NCI-H2081 (cell line): ENCODE measurements around the gene FNDC3B.

Source experiments
- DNase-seq, 2 experiments: peaks; one replicate each; lab custom pipeline; 2025; lab: John Stamatoyannopoulos, UW

The FNDC3B gene

GRCh38 chr3:172396400-172396799 is 357.0 kb downstream of the FNDC3B start:
- DNase-seq = no peak

GRCh38 chr3:172397716-172398405 is 358.5 kb downstream of the FNDC3B start:
- DNase-seq = no peak

- no peak for DNase-seq
These were observed 359.1 kb downstream of the FNDC3B start for GRCh38 chr3:172398484-172398883.

GRCh38 chr3:172402090-172402489 is 362.7 kb downstream of the FNDC3B start:
- DNase-seq = no peak

- no peak for DNase-seq
These were observed 363.7 kb downstream of the FNDC3B start for GRCh38 chr3:172402892-172403643.

GRCh38 chr3:172404237-172404962 is 365.0 kb downstream of the FNDC3B start:
- DNase-seq = peak in 1 of 2 experiments; percentile 14

GRCh38 chr3:172405914-172406313 is 366.5 kb downstream of the FNDC3B start:
- DNase-seq = no peak

GRCh38 chr3:172407872-172408271 is 368.5 kb downstream of the FNDC3B start:
- DNase-seq = no peak

- no peak for DNase-seq
These were observed 371.5 kb downstream of the FNDC3B start for GRCh38 chr3:172410702-172411477.

GRCh38 chr3:172411478-172411947 is 372.1 kb downstream of the FNDC3B start:
- DNase-seq = no peak

GRCh38 chr3:172415323-172415722 is 375.9 kb downstream of the FNDC3B start:
- DNase-seq = no peak

- no peak for DNase-seq
These were observed 398.3 kb downstream of the FNDC3B start for GRCh38 chr3:172437713-172438112.

- no peak for DNase-seq
These were observed 398.8 kb downstream of the FNDC3B start for GRCh38 chr3:172438186-172438585.

- no peak for DNase-seq
These were observed 402.2 kb downstream of the FNDC3B start for GRCh38 chr3:172441581-172441980.

- DNase-seq = no peak
These were observed 403.2 kb downstream of the FNDC3B start for GRCh38 chr3:172442606-172443005.

- no peak for DNase-seq
These were observed 405.4 kb downstream of the FNDC3B start for GRCh38 chr3:172444821-172445220.

- DNase-seq = no peak
These were observed 406.8 kb downstream of the FNDC3B start for GRCh38 chr3:172446198-172446597.

GRCh38 chr3:172447611-172448579 is 408.5 kb downstream of the FNDC3B start, which contains the start of gene GHSR:
GHSR (minus strand) TSS chr3:172448456; CDS start chr3:172448413, 43 bp downstream.
- no peak for DNase-seq

GRCh38 chr3:172448661-172449465 is 409.5 kb downstream of the FNDC3B start:
- no peak for DNase-seq
